ENCODE data around the gene ZNF558. TPM values are rescaled to one million over a fixed set of nuclear protein-coding genes. Genes with fewer than 3 reads are reported as not detected.
"Not testable (repeated sequence)": the region's sequence is repeated elsewhere in the genome, so short reads cannot be mapped to it uniquely, and the experiment has no call there.

Gene ZNF558
- total RNA-seq, 1 donor from 2014 or later, result 50.1 TPM

- DNase-seq (ENCODE audit: low spot score in 2 of 2) (no peak), FAIRE-seq (no peak)
Measured at GRCh38 chr19:8811315-8812172, 20.6 kb downstream of the ZNF558 start.

- FAIRE-seq (no peak), DNase-seq (ENCODE audit: low spot score in 2 of 2) (no peak)
Measured at GRCh38 chr19:8806661-8807060, 25.4 kb downstream of the ZNF558 start.

- DNase-seq (ENCODE audit: low spot score in 2 of 2) (no peak), FAIRE-seq (no peak)
Measured at GRCh38 chr19:8794823-8795222, 37.3 kb downstream of the ZNF558 start.

GRCh38 chr19:8773587-8773986 is 58.5 kb downstream of the ZNF558 start:
- not testable (repeated sequence) for FAIRE-seq; DNase-seq (ENCODE audit: low spot score in 2 of 2)

- FAIRE-seq; DNase-seq (ENCODE audit: low spot score in 2 of 2): not testable (repeated sequence)
Measured at GRCh38 chr19:8769265-8769664, 62.8 kb downstream of the ZNF558 start.

GRCh38 chr19:8767257-8767656 is 64.8 kb downstream of the ZNF558 start:
- FAIRE-seq; DNase-seq (ENCODE audit: low spot score in 2 of 2): not testable (repeated sequence)

Small RNAs within 50 kb of the gene (small RNA-seq; reads per million reads assigned to genes)
- not detected for gene AC012616.1

Other genes starting within 250 kb of the ZNF558 start
- 34.6 TPM for gene ADAMTS10, start 221.6 kb downstream of the ZNF558 start, total RNA-seq
- gene NFILZ, start 201.7 kb downstream of the ZNF558 start, total RNA-seq, result not detected
- not detected for gene ACTL9, start 133.5 kb downstream of the ZNF558 start, total RNA-seq
- not detected for gene OR2Z1, start 110.7 kb downstream of the ZNF558 start, total RNA-seq
- gene MBD3L1, start 73 bp upstream of the ZNF558 start, total RNA-seq, result not detected
- gene MUC16, start 178.1 kb upstream of the ZNF558 start, total RNA-seq, result not detected

All from frontal cortex (tissue), 4 donors.